HG02970 (cell line): ENCODE results near the gene BANP.
"Not testable (repeated sequence)": the region's sequence is repeated elsewhere in the genome, so short reads cannot be mapped to it uniquely, and the experiment has no call there.

Source experiments
- ATAC-seq: cut with Tn5 transposase; IDR thresholded peaks from one replicate; pipeline ENCODE4 v1.9.1; 2021; ENCODE audit warnings: mild to moderate bottlenecking, moderate library complexity, moderate number of reproducible peaks; ENCODE audit not compliant: unreplicated experiment, low FRiP score

BANP gene

GRCh38 chr16:87950765-87951551 is at the start of gene BANP:
BANP (plus strand) TSS chr16:87951434; CDS start chr16:87975116, 23,682 bp downstream.
- ATAC-seq = peak; percentile 85

GRCh38 chr16:87904963-87905362 is 46.3 kb upstream of the BANP start:
- not testable (repeated sequence) for ATAC-seq

GRCh38 chr16:87905521-87905920 is 45.7 kb upstream of the BANP start:
- ATAC-seq = not testable (repeated sequence)

GRCh38 chr16:87908101-87908500 is 43.1 kb upstream of the BANP start:
- not testable (repeated sequence) for ATAC-seq

GRCh38 chr16:87909203-87909935 is 41.9 kb upstream of the BANP start:
- peak; percentile 60 for ATAC-seq

GRCh38 chr16:87911106-87911763 is 40.0 kb upstream of the BANP start:
- not testable (repeated sequence) for ATAC-seq

GRCh38 chr16:87912691-87913090 is 38.5 kb upstream of the BANP start:
- not testable (repeated sequence) for ATAC-seq

- not testable (repeated sequence) for ATAC-seq
Measured at GRCh38 chr16:87914021-87914725, 37.1 kb upstream of the BANP start.

GRCh38 chr16:87914812-87915211 is 36.4 kb upstream of the BANP start:
- ATAC-seq = no peak

- no peak for ATAC-seq
Measured at GRCh38 chr16:87917503-87917902, 33.7 kb upstream of the BANP start.

- no peak for ATAC-seq
Measured at GRCh38 chr16:87918338-87918737, 32.9 kb upstream of the BANP start.

GRCh38 chr16:87918866-87919680 is 32.2 kb upstream of the BANP start:
- no peak for ATAC-seq

GRCh38 chr16:87919681-87919994 is 31.6 kb upstream of the BANP start:
- ATAC-seq = no peak

GRCh38 chr16:87921236-87921773 is 29.9 kb upstream of the BANP start:
- no peak for ATAC-seq

GRCh38 chr16:87922250-87922871 is 28.9 kb upstream of the BANP start:
- ATAC-seq = no peak

GRCh38 chr16:87924041-87924810 is 27.0 kb upstream of the BANP start:
- no peak for ATAC-seq

- ATAC-seq = no peak
Measured at GRCh38 chr16:87924811-87925670, 26.2 kb upstream of the BANP start.
